Heart right ventricle (tissue), 16 donors: ENCODE measurements around the gene TNNC2. TPM values are rescaled to one million over a fixed set of nuclear protein-coding genes. Genes with fewer than 3 reads are reported as not detected.

Experiments used
- ATAC-seq, 8 donors: fragments of 200-7000 bp; cut with Tn5 transposase; one replicate each; pipeline ENCODE4 v1.9.1; 2020; ENCODE audit warnings: mild to moderate bottlenecking in 8 of 8, moderate library complexity in 8 of 8, moderate number of reproducible peaks in 1 of 8
- DNase-seq, 2 donors: peaks; one replicate each; pipeline ENCODE4 v3.0.0-alpha.2; 2020
- H3K27ac ChIP-seq, 10 donors: fragments of 200-600 bp; sonication (generic) in 2 of 10; one replicate each; pipeline versions ENCODE4 v1.5.0 to v1.8.0; 2020 to 2022; ENCODE audit warnings: mild to moderate bottlenecking in 3 of 10
- H3K27me3 ChIP-seq, 7 donors: fragments of 200-600 bp; one replicate each; pipeline ENCODE4 v1.8.0; 2021 to 2022; ENCODE audit warnings: mild to moderate bottlenecking in 2 of 7
- H3K36me3 ChIP-seq, 9 donors: fragments of 200-600 bp; sonication (generic) in 1 of 9; one replicate each; pipeline versions ENCODE4 v1.5.0 to v1.8.0; 2020 to 2022; ENCODE audit warnings: mild to moderate bottlenecking in 2 of 9
- H3K4me1 ChIP-seq, 9 donors: fragments of 200-600 bp; sonication (generic) in 1 of 9; one replicate each; pipeline versions ENCODE4 v1.5.0 to v1.8.0; 2020 to 2022; ENCODE audit warnings: mild to moderate bottlenecking in 4 of 9
- H3K4me3 ChIP-seq, 10 donors: fragments of 200-600 bp; sonication (generic) in 2 of 10; one replicate each; pipeline versions ENCODE4 v1.5.0 to v1.8.0; 2020 to 2022; ENCODE audit warnings: mild to moderate bottlenecking in 7 of 10, moderate library complexity in 2 of 10
- H3K9me3 ChIP-seq, 11 donors: fragments of 200-600 bp in 10 of 11; sonication (generic) in 2 of 11; one replicate each; pipeline versions ENCODE4 v1.5.0 to v1.8.0; 2013 to 2022; ENCODE audit warnings: mild to moderate bottlenecking in 2 of 11, control low read depth in 1 of 11, moderate library complexity in 1 of 11
- CTCF ChIP-seq, 9 donors: fragments of 200-600 bp; sonication (generic) in 2 of 9; IDR thresholded peaks; one replicate each; pipeline versions ENCODE4 v1.5.0 to v1.8.0; 2021 to 2022; ENCODE audit warnings: antibody characterized with exemption in 9 of 9, mild to moderate bottlenecking in 5 of 9, moderate library complexity in 1 of 9
- WGBS, 2 donors: extraction: QIAGEN DNeasy Blood & Tissue Kit; methylation state at CpG; one replicate each; pipeline ENCODE4 v1.1.7; 2013; ENCODE audit warnings: inconsistent platforms in 1 of 2; 5-methylcytosine and 5-hydroxymethylcytosine counted together
- intact Hi-C, 10 donors: fragments of 100-400 bp; cut with DNase I; formaldehyde crosslinking; loops; one replicate each; pipeline versions ENCODE4 v1.11.1 to v1.14.2; 2022
- polyA plus RNA-seq, 2 donors: library from polyadenylated mRNA; stranded (reverse); fragments of 200-250 nt; gene quantifications; one replicate each; pipeline ENCODE4 v1.2.3, GENCODE V29; 2013
- total RNA-seq, 10 donors: library from RNA; stranded (reverse); fragmentation: NEBNext Ultra II Directional in 3 of 10; extraction: Animal tissue kit (Norgen Biotek cat#: 25700) in 3 of 10; gene quantifications; one replicate each; pipeline versions ENCODE4 v1.2.1 to v1.2.4, GENCODE V29; 2021 to 2023
- donor health status: Arrhythmogenic right ventricular cardiomyopathy.
- donor health status: ischemic (EF 13 %, LVEDD 7.1; RV severe dilation, severe dysfunction).
- donor health status: healthy with polysubstance abuse.
- donor health status: DM: no; HTN: yes; CAD: no.
- donor health status: DM: no; HTN: no; CAD: no.
- donor health status: ischemic (EF 25% LVEDD 6.9; RV normal size, moderate dysfunction).
- donor health status: ischemic (EF 25% LVEDD 5.7; RV mildly dilated, moderate dysfunction).
- donor health status: healthy.
- donor health status: DM: yes; HTN: yes; CAD: no.
- donor health status: Ischemic cardiomyopathy.
- donor health status: ischemic (EF 35%, LVEDD 5.7; RV mildly dilated, moderate dysfunction).
- donor health status: nonischemic (EF 11% LVEDD 7.7; RV severe dilation, severe dysfunction).
- donor health status: DM: yes; HTN: yes; CAD: no.
- donor health status: PGD.
- donor health status: ischemic (EF 29% LVEDD 5.4; RV normal size, mild dysfunction).
- donor health status: nonischemic (EF 23%, LVEDD 6.1; RV moderate dilation, normal function).

The TNNC2 gene
- total and polyA plus RNA-seq, 12 donors: 0.44 to 0.88 (median 0.59) TPM; not detected in 9

- ATAC-seq (no peak), DNase-seq (no peak)
- WGBS, 2 donors: 67 to 75% methylated on average over 4 of the region's 4 CpGs
- Histone ChIP-seq H3K27ac (peak overlapping the region in 3 of 10 donors; percentile 1 to 19 (median 7)), H3K36me3 (no peaks in the 10 kb centered on the region), H3K4me1 (peaks cover 0 to 27% (median 4%) of the 10 kb centered on the region in 9 donors), H3K4me3 (no peak overlapping the region), H3K9me3 (no peaks in the 10 kb centered on the region), H3K27me3 (peaks cover 0 to 3% (median 0%) of the 10 kb centered on the region in 7 donors)
- no peak for TF ChIP-seq CTCF (IDR thresholded peaks at IDR 0.05)
- intact Hi-C loops: no loop called here
Observed at GRCh38 chr20:45781391-45781931, 45.7 kb downstream of the TNNC2 start.

GRCh38 chr20:45780159-45780558 lies 47.0 kb downstream of the TNNC2 start:
- DNase-seq: no peak
- no peak for TF ChIP-seq CTCF (IDR thresholded peaks at IDR 0.05)
- Histone ChIP-seq H3K27ac (peak overlapping the region in 5 of 10 donors; percentile 25 to 73 (median 50)), H3K4me3 (no peak overlapping the region), H3K36me3 (no peaks in the 10 kb centered on the region), H3K9me3 (no peaks in the 10 kb centered on the region), H3K4me1 (peaks cover 0 to 27% (median 4%) of the 10 kb centered on the region in 9 donors), H3K27me3 (peaks cover 0 to 3% (median 0%) of the 10 kb centered on the region in 7 donors)
- 75 to 82% methylated on average over 4 of the region's 4 CpGs for WGBS, 2 donors
- ATAC-seq: no peak
- intact Hi-C loops: no loop called here

GRCh38 chr20:45779011-45779915 lies 47.8 kb downstream of the TNNC2 start:
- no peak overlapping the region for H3K4me3 ChIP-seq
- no peaks in the 10 kb centered on the region for H3K36me3 ChIP-seq
- intact Hi-C loops: loop anchor here in 5 of 10 donors (10.0 kb wide), 5 partner anchors 234 to 344 kb away; partner anchors contain the start of genes EPPIN (in 2 of the 5) and WFDC2 (in 1 of the 5)
- ATAC-seq: peak; percentile 60 to 92 (median 83)
- H3K4me1 ChIP-seq: peaks cover 0 to 27% (median 4%) of the 10 kb centered on the region in 9 donors
- WGBS, 2 donors: 71 to 85% methylated on average over 8 of the region's 8 CpGs
- TF ChIP-seq CTCF (IDR thresholded peaks at IDR 0.05): no peak
- H3K9me3 ChIP-seq: no peaks in the 10 kb centered on the region
- peaks cover 0 to 3% (median 0%) of the 10 kb centered on the region in 7 donors for H3K27me3 ChIP-seq
- peak; percentile 64 to 69 for DNase-seq
- peak overlapping the region in 8 of 10 donors; percentile 24 to 73 (median 54) for H3K27ac ChIP-seq

- no peak for DNase-seq
- Histone ChIP-seq H3K27me3 (peaks cover 0 to 3% (median 0%) of the 10 kb centered on the region in 7 donors), H3K27ac (no peak overlapping the region), H3K4me1 (peaks cover 0 to 19% (median 0%) of the 10 kb centered on the region in 9 donors), H3K9me3 (no peaks in the 10 kb centered on the region), H3K36me3 (no peaks in the 10 kb centered on the region), H3K4me3 (no peak overlapping the region)
- no peak for ATAC-seq
- 73 to 75% methylated on average over 7 of the region's 7 CpGs for WGBS, 2 donors
- no peak for TF ChIP-seq CTCF (IDR thresholded peaks at IDR 0.05)
- intact Hi-C loops: loop anchor here in 5 of 10 donors (10.0 kb wide), 5 partner anchors 232 to 342 kb away; partner anchors contain the start of genes EPPIN (in 2 of the 5) and WFDC2 (in 1 of the 5)
Observed at GRCh38 chr20:45776931-45777330, 50.2 kb downstream of the TNNC2 start.
